BJ (cell line): ENCODE results near the gene EDARADD. TPM values are rescaled to one million over a fixed set of nuclear protein-coding genes. Genes with fewer than 3 reads are reported as not detected.

Experiments
- CTCF ChIA-PET: fragments of 350-600 bp; formaldehyde crosslinking; extraction: SDS; loops from one replicate; lab custom pipeline; 2021; ENCODE audit warnings: antibody characterized with exemption, inconsistent platforms; lab: Yijun Ruan, JAX
- POLR2A ChIA-PET: fragments of 300-600 bp; sonication (Branson Sonifier 250); formaldehyde crosslinking; extraction: SDS; loops from one replicate; lab custom pipeline; 2021; ENCODE audit warnings: antibody characterized with exemption; lab: Charles Lee
- DNase-seq: peaks from one replicate; pipeline ENCODE4 v3.0.0-alpha.2; 2011; ENCODE audit warnings: low read depth
- H3K27me3 ChIP-seq: 2 replicates; pipeline ENCODE4 v1.6.0; 2011; ENCODE audit warnings: low read length; ENCODE audit not compliant: control insufficient read depth, insufficient read depth
- H3K36me3 ChIP-seq: 2 replicates; pipeline ENCODE4 v1.5.1; 2011; ENCODE audit warnings: low read length; ENCODE audit not compliant: control insufficient read depth, insufficient read depth
- H3K4me3 ChIP-seq: 2 replicates; pipeline ENCODE4 v1.5.1; 2011; ENCODE audit warnings: low read depth, mild to moderate bottlenecking, control low read depth, low read length
- polyA plus RNA-seq: library from polyadenylated mRNA; depleted of rRNA; stranded (reverse); fragments of >200 nt; gene quantifications from 2 replicates; pipeline ENCODE4 v1.2.3, GENCODE V29; 2011
- TF ChIP-seq, protein P1 (sequence below): IDR thresholded peaks from 2 replicates; pipeline ENCODE4 v1.5.1; 2011; ENCODE audit warnings: low read depth, mild to moderate bottlenecking, control low read depth, inconsistent platforms, low read length, moderate library complexity; ENCODE audit not compliant: insufficient read depth

The EDARADD gene
- polyA plus RNA-seq, 1 experiment, result not detected

DNA sequence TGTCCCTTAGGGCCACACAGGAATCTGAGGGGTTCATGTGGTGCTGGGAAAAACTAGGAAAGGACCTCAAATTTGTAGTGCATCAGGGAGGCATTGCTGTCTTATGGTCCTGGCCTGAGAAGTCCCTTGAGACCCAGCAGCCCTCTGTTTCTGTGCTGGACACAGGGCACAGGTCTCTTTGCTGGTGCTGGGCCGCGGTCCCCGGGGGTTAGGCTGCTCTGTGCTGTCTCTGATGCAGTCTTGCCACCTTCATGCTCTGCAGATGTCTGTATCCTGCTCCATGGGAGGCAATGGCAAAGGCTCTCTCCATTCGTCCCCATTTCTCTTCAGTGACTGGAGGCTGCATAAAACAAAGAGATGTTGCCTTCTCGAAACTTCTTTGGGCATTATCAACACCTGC, 13.0 kb downstream of the EDARADD start:
- ChIA-PET POLR2A (no interaction called here), CTCF (no interaction called here)
- Histone ChIP-seq H3K4me3 (no peak overlapping the region), H3K27me3 (no peaks in the 10 kb centered on the region), H3K36me3 (no peaks in the 10 kb centered on the region)
- TF ChIP-seq, protein P1, sequence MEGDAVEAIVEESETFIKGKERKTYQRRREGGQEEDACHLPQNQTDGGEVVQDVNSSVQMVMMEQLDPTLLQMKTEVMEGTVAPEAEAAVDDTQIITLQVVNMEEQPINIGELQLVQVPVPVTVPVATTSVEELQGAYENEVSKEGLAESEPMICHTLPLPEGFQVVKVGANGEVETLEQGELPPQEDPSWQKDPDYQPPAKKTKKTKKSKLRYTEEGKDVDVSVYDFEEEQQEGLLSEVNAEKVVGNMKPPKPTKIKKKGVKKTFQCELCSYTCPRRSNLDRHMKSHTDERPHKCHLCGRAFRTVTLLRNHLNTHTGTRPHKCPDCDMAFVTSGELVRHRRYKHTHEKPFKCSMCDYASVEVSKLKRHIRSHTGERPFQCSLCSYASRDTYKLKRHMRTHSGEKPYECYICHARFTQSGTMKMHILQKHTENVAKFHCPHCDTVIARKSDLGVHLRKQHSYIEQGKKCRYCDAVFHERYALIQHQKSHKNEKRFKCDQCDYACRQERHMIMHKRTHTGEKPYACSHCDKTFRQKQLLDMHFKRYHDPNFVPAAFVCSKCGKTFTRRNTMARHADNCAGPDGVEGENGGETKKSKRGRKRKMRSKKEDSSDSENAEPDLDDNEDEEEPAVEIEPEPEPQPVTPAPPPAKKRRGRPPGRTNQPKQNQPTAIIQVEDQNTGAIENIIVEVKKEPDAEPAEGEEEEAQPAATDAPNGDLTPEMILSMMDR, result no peak
- DNase-seq, result no peak

DNA sequence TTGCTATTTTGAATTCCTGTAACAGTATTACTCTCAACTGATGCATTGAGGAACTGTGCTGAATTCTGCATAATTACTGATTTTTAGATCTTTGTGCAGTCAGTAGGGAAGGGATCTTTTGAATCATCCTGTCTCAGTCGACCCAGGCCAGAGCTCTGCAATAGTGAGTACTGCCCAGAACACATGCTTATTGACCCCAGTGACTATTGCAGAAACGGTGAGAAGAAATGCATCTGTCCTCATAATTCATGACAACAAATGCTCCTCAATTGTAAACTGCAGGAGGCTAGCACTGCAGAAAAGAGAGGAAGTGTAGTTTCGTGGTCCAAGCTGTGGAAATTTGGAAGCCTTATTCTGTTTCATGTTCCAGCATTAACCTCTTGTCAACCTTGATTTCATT, 19.6 kb downstream of the EDARADD start:
- ChIA-PET CTCF (no interaction called here), POLR2A (no interaction called here)
- Histone ChIP-seq H3K36me3 (no peaks in the 10 kb centered on the region), H3K4me3 (no peak overlapping the region), H3K27me3 (no peaks in the 10 kb centered on the region)
- TF ChIP-seq, protein P1, result no peak
- no peak for DNase-seq

DNA sequence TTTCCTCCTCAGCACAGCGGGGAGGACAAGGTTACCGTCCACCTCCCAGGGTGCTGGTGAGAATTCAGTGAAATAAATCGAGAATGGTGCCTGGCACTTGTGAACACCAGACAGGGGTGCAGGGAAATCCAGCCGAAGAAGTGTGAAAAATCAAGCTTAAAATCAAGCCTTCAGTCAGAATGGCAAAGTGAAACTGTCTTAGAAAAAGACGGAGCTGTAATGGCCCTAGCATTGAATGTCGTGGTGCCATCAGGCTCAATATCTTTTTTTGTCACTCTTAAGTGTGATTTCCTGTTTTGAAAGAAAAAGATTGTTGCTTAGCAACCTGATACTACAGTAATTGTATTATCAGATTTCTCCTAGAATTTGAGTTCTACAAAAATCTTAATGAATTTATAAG, 22.1 kb downstream of the EDARADD start:
- Histone ChIP-seq H3K4me3 (no peak overlapping the region), H3K27me3 (no peaks in the 10 kb centered on the region), H3K36me3 (no peaks in the 10 kb centered on the region)
- TF ChIP-seq, protein P1, result no peak
- ChIA-PET POLR2A (no interaction called here), CTCF (no interaction called here)
- no peak for DNase-seq

DNA sequence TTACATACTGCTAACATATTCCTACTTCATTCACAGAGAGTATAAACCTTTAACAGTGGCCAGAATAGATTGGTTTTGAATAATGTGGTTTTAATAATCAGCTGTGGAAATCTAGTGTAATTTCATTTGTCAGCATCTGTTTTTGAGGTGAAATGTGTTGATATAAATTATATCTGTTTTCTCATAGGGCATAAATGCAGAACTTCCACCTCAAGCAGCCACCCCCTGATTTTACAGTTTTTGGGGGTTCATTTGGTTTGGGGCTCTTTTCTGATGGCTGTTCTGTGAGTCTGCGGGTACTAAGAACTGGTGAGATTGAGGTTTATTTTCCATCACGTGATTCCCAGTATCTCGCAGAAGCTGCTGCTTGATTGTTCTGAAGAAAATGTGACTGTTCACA, 23.2 kb downstream of the EDARADD start:
- ChIA-PET CTCF (interaction anchor here (0.6 kb wide), 1 partner anchor 1059 kb away, joined by 3 read pairs; no protein-coding TSS in a partner anchor), POLR2A (no interaction called here)
- Histone ChIP-seq H3K4me3 (no peak overlapping the region), H3K36me3 (no peaks in the 10 kb centered on the region), H3K27me3 (no peaks in the 10 kb centered on the region)
- TF ChIP-seq, protein P1, result no peak
- DNase-seq, result no peak

DNA sequence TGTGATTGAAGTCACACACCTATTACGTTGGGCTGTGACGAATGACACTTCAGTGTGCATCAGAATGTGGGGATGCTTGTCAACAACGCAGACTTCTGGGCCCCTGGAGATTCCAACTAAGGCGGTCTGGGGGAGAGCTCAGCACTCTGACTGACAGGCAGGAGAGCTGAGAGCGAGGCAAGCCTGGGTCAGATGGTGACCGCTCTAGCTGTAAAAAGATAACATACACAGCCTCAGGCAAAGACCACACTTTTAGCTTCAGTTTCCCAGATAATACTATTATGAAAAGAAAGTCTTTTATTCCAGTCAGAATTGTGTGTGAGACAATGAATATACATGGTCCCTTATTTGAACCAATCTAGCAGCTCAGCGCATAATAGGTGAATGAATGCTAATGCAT, 25.4 kb downstream of the EDARADD start:
- DNase-seq, result no peak
- CTCF ChIA-PET, result no interaction called here
- POLR2A ChIA-PET, result no interaction called here
- no peak overlapping the region for H3K4me3 ChIP-seq
- H3K36me3 ChIP-seq, result no peaks in the 10 kb centered on the region
- TF ChIP-seq, protein P1, result no peak
- no peaks in the 10 kb centered on the region for H3K27me3 ChIP-seq
